T-cell (primary cell): ENCODE measurements around the gene RTN4IP1. TPM values are rescaled to one million over a fixed set of nuclear protein-coding genes. Genes with fewer than 3 reads are reported as not detected.

ENCODE experiments used
- ATAC-seq, 4 experiments: fragments of 200-7000 bp in 3 of 4; fragments of 150-1000 bp in 1 of 4; cut with Tn5 transposase; replicated peaks in 1 of 4; 1 replicate in 3 of 4; 2 replicates in 1 of 4; pipeline ENCODE4 v1.10.0; 2021; ENCODE audit warnings: moderate library complexity in 3 of 4, mild to moderate bottlenecking in 2 of 4, moderate number of reproducible peaks in 1 of 4
- CTCF ChIA-PET, 2 donors: fragments of 300-600 bp; sonication (Branson Sonifier 250); formaldehyde crosslinking; loops; one replicate each; lab custom pipeline; 2022; ENCODE audit warnings: antibody characterized with exemption in 2 of 2; lab: Charles Lee
- POLR2A ChIA-PET, 2 donors: fragments of 300-600 bp; sonication (Branson Sonifier 250); formaldehyde crosslinking; loops; one replicate each; lab custom pipeline; 2022; ENCODE audit warnings: antibody characterized with exemption in 2 of 2; lab: Charles Lee
- DNase-seq, 35 experiments: peaks; one replicate each; pipeline versions ENCODE4 v3.0.0 to v3.0.0-alpha.2; 2013 to 2023
- H3K27ac ChIP-seq: one replicate; pipeline ENCODE4 v1.5.1; 2013; ENCODE audit warnings: low read length
- H3K27me3 ChIP-seq, 2 experiments: replicated peaks in 1 of 2; 1 replicate in 1 of 2; 2 replicates in 1 of 2; pipeline versions ENCODE4 v1.6.1 to v1.7.0; 2013; ENCODE audit warnings: low read length in 1 of 2, mixed read lengths in 1 of 2; ENCODE audit not compliant: control insufficient read depth in 2 of 2, insufficient read depth in 2 of 2; ENCODE audit errors: extremely low read depth in 1 of 2
- H3K36me3 ChIP-seq, 2 donors: 1 replicate in 1 of 2; 2 replicates in 1 of 2; pipeline versions ENCODE4 v1.6.1 to v1.7.0; 2013; ENCODE audit warnings: low read length in 1 of 2; ENCODE audit not compliant: control insufficient read depth in 2 of 2, insufficient read depth in 1 of 2; ENCODE audit errors: extremely low read depth in 1 of 2
- H3K4me1 ChIP-seq, 2 experiments: 1 replicate in 1 of 2; 2 replicates in 1 of 2; pipeline versions ENCODE4 v1.6.1 to v1.7.0; 2013; ENCODE audit warnings: low read length in 2 of 2, mixed read lengths in 1 of 2; ENCODE audit not compliant: insufficient read depth in 2 of 2, control insufficient read depth in 1 of 2; ENCODE audit errors: extremely low read depth in 1 of 2
- H3K4me3 ChIP-seq, 2 donors: 1 replicate in 1 of 2; 2 replicates in 1 of 2; pipeline versions ENCODE4 v1.5.1 to v1.7.0; 2013; ENCODE audit warnings: mild to moderate bottlenecking in 2 of 2, low read length in 1 of 2, moderate library complexity in 1 of 2; ENCODE audit not compliant: control insufficient read depth in 1 of 2; ENCODE audit errors: extremely low read depth in 1 of 2
- H3K9me3 ChIP-seq: 2 replicates; pipeline ENCODE4 v1.7.0; 2013
- H3K27ac Mint-ChIP-seq, 2 donors: one replicate each; pipeline ENCODE4 v1.8.0; 2020 to 2021; ENCODE audit warnings: mild to moderate bottlenecking in 2 of 2, mixed read lengths in 2 of 2
- H3K27me3 Mint-ChIP-seq, 2 donors: one replicate each; pipeline ENCODE4 v1.8.0; 2021 to 2022; ENCODE audit warnings: mixed read lengths in 2 of 2
- H3K36me3 Mint-ChIP-seq: one replicate; pipeline ENCODE4 v1.8.0; 2021; ENCODE audit warnings: mixed read lengths
- H3K4me1 Mint-ChIP-seq, 3 donors: one replicate each; pipeline ENCODE4 v1.8.0; 2020 to 2022; ENCODE audit warnings: mixed read lengths in 3 of 3, mild to moderate bottlenecking in 1 of 3
- H3K4me3 Mint-ChIP-seq, 3 donors: one replicate each; pipeline ENCODE4 v1.8.0; 2020 to 2022; ENCODE audit warnings: mild to moderate bottlenecking in 3 of 3, mixed read lengths in 3 of 3, moderate library complexity in 3 of 3
- H3K9me3 Mint-ChIP-seq, 3 donors: one replicate each; pipeline ENCODE4 v1.8.0; 2020 to 2022; ENCODE audit warnings: mixed read lengths in 3 of 3
- WGBS: methylation state at CpG from one replicate; pipeline ENCODE4 v1.1.5; 2013; ENCODE audit warnings: missing lambda C conversion rate; ENCODE audit not compliant: insufficient coverage; 5-methylcytosine and 5-hydroxymethylcytosine counted together
- total RNA-seq, 35 experiments: library from RNA in 6 of 35; stranded (reverse) in 6 of 35; fragments of 120-200 nt in 1 of 35; gene quantifications; one replicate each; pipeline versions ENCODE4 v1.2.1 to v1.2.4 and lab custom pipeline; 2013 to 2026

Gene RTN4IP1
- total RNA-seq, 5 donors from 2014 or later (not counting 1 experiment from before 2014, with no cell fraction given), result 5.2 to 7.6 (median 7.0) TPM

GRCh38 chr6:106642476-106642875 lies 13.2 kb upstream of the RTN4IP1 start:
- no peak overlapping the region for H3K4me3 ChIP-seq
- H3K36me3 ChIP-seq, result peaks cover 2 to 29% of the 10 kb centered on the region in 2 donors
- POLR2A ChIA-PET, result no interaction called here
- H3K27ac ChIP-seq, result no peak overlapping the region
- Mint-ChIP-seq H3K4me1 (peaks cover 7 to 21% (median 11%) of the 10 kb centered on the region in 3 donors), H3K4me3 (no peak overlapping the region), H3K36me3 (peaks cover 45% of the 10 kb centered on the region), H3K27ac (no peak overlapping the region), H3K9me3 (no peaks in the 10 kb centered on the region), H3K27me3 (no peaks in the 10 kb centered on the region)
- DNase-seq (no peak), ATAC-seq (no peak)
- H3K4me1 ChIP-seq, result no peaks in the 10 kb centered on the region
- CTCF ChIA-PET, result interaction anchor here in 1 of 2 donors (1.5 kb wide), 1 partner anchor 17 kb away, joined by 3 read pairs; no protein-coding TSS in a partner anchor
- no peaks in the 10 kb centered on the region for H3K9me3 ChIP-seq
- WGBS, result 100% methylated on average over 4 of the region's 4 CpGs
- H3K27me3 ChIP-seq, result no peaks in the 10 kb centered on the region

- no peak overlapping the region for H3K27ac ChIP-seq
- no peaks in the 10 kb centered on the region for H3K9me3 ChIP-seq
- Mint-ChIP-seq H3K4me1 (peaks cover 24 to 35% (median 25%) of the 10 kb centered on the region in 3 donors), H3K27ac (no peak overlapping the region), H3K36me3 (peaks cover 38% of the 10 kb centered on the region), H3K4me3 (no peak overlapping the region), H3K27me3 (no peaks in the 10 kb centered on the region), H3K9me3 (no peaks in the 10 kb centered on the region)
- ChIA-PET CTCF (no interaction called here), POLR2A (interaction anchor here in 1 of 2 donors (0.6 kb wide), 1 partner anchor 141 kb away, joined by 6 read pairs; no protein-coding TSS in a partner anchor)
- ATAC-seq, result no peak
- peaks cover 2 to 25% of the 10 kb centered on the region in 2 donors for H3K36me3 ChIP-seq
- no peaks in the 10 kb centered on the region for H3K4me1 ChIP-seq
- H3K27me3 ChIP-seq, result no peaks in the 10 kb centered on the region
- DNase-seq, result no peak
- H3K4me3 ChIP-seq, result no peak overlapping the region
- no CpG with 5 or more reads among the region's 4 CpGs for WGBS
Observed at GRCh38 chr6:106639812-106640211, 10.5 kb upstream of the RTN4IP1 start.

DNA sequence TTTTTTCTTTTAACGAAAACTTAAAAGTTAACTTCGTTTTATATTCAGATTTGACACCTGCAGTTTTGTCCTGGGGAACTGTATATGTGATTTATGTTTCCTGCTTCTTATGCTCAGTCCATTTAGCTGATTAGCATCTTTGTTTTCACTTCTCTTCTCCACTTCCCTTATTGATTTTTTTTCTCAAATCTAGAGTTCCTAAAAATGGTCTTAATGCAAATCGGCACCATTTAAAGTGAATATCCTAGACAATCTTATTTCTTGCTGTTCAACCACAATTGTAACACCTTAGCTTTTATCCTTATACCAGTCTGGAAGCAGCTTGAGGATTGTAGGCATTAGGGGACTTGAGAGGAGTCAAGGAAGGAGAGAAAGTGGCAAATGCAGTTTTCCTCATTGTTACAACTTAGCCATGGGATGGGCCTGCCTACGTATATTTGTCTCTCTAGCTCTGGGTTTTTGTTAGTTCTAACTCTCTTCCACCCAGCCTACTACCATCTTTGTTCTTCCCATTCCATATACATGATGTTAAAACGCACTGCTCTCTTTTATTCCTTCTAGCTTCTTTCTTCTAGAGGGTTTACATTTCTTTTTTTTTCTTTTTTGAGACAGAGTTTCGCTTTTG lies 8.5 kb upstream of the RTN4IP1 start:
- 100% methylated on average over 1 of the region's 6 CpGs for WGBS
- Histone ChIP-seq H3K27me3 (no peaks in the 10 kb centered on the region), H3K4me3 (no peak overlapping the region), H3K36me3 (peaks cover 0 to 12% of the 10 kb centered on the region in 2 donors), H3K4me1 (no peaks in the 10 kb centered on the region), H3K27ac (no peak overlapping the region), H3K9me3 (no peaks in the 10 kb centered on the region)
- no peak for DNase-seq
- Mint-ChIP-seq H3K27ac (no peak overlapping the region), H3K36me3 (peaks cover 32% of the 10 kb centered on the region), H3K9me3 (no peaks in the 10 kb centered on the region), H3K27me3 (no peaks in the 10 kb centered on the region), H3K4me3 (no peak overlapping the region), H3K4me1 (peaks cover 32 to 45% (median 39%) of the 10 kb centered on the region in 3 donors)
- ChIA-PET POLR2A (no interaction called here), CTCF (interaction anchor here (0.6 to 1.2 kb wide), 3 partner anchors 30 to 1207 kb away, joined by 3 to 4 read pairs (median 3); no protein-coding TSS in a partner anchor)
- no peak for ATAC-seq

DNA sequence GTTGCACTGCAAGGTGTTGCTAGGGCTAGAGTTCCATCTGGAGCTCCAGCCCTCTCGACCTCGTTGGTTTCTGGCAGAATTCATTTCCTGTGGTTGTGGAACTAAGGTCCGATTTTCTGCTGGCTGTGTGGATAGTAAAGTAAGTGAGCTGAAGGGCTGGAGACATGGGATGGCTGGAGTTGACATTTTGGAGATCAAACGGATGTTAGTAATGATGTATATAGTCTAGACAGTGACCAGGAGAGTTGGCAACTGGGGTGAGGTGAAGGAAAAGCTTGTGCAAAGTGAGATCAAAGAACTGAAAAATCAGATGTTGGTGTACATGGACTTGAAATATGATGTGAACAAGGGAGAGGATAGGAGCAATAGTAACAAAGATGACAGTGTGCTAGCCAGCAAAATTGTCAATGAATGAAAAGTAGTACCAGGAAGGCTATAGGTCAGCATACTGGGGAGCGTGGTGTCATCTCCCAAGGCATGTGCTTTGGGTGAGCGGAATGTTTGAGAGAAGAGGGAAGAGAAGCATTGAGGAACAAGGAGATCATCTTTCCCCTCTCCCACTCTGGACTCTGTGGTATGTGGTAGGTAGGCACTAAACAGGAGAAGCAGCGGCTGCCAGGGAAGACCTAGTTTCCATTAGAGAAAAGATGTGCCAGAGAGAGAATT lies 7.9 kb upstream of the RTN4IP1 start:
- Histone ChIP-seq H3K4me1 (no peaks in the 10 kb centered on the region), H3K27me3 (no peaks in the 10 kb centered on the region), H3K27ac (no peak overlapping the region), H3K9me3 (no peaks in the 10 kb centered on the region), H3K4me3 (no peak overlapping the region), H3K36me3 (peaks cover 0 to 6% of the 10 kb centered on the region in 2 donors)
- ChIA-PET POLR2A (no interaction called here), CTCF (interaction anchor here (0.6 to 1.2 kb wide), 2 partner anchors 29 to 1207 kb away, joined by 3 read pairs; no protein-coding TSS in a partner anchor)
- Mint-ChIP-seq H3K4me3 (no peak overlapping the region), H3K9me3 (no peaks in the 10 kb centered on the region), H3K36me3 (peaks cover 26% of the 10 kb centered on the region), H3K4me1 (peaks cover 35 to 49% (median 44%) of the 10 kb centered on the region in 3 donors), H3K27me3 (no peaks in the 10 kb centered on the region), H3K27ac (peak overlapping the region in 1 of 2 donors; percentile 43)
- ATAC-seq (no peak), DNase-seq (no peak)
- WGBS, result 44% methylated on average over 4 of the region's 7 CpGs

GRCh38 chr6:106634565-106634964 lies 5.3 kb upstream of the RTN4IP1 start:
- peaks cover 53 to 59% (median 57%) of the 10 kb centered on the region in 3 donors for H3K4me1 Mint-ChIP-seq
- H3K4me3 Mint-ChIP-seq, result no peak overlapping the region
- H3K9me3 Mint-ChIP-seq, result no peaks in the 10 kb centered on the region
- peaks cover 19% of the 10 kb centered on the region for H3K36me3 Mint-ChIP-seq
- ChIA-PET POLR2A (interaction anchor here in 1 of 2 donors (0.6 kb wide), 1 partner anchor 125 kb away, joined by 4 read pairs; no protein-coding TSS in a partner anchor), CTCF (interaction anchor here in 1 of 2 donors (0.8 kb wide), 1 partner anchor 10 kb away, joined by 4 read pairs; no protein-coding TSS in a partner anchor)
- no peaks in the 10 kb centered on the region for H3K9me3 ChIP-seq
- no peaks in the 10 kb centered on the region for H3K27me3 ChIP-seq
- peaks cover 6 to 7% of the 10 kb centered on the region in 2 experiments for H3K4me1 ChIP-seq
- no peak overlapping the region for H3K27ac Mint-ChIP-seq
- no peak overlapping the region for H3K4me3 ChIP-seq
- DNase-seq (no peak), ATAC-seq (no peak)
- no peaks in the 10 kb centered on the region for H3K27me3 Mint-ChIP-seq
- no peak overlapping the region for H3K27ac ChIP-seq
- WGBS, result 95% methylated on average over 4 of the region's 5 CpGs
- peaks cover 0 to 4% of the 10 kb centered on the region in 2 donors for H3K36me3 ChIP-seq

DNA sequence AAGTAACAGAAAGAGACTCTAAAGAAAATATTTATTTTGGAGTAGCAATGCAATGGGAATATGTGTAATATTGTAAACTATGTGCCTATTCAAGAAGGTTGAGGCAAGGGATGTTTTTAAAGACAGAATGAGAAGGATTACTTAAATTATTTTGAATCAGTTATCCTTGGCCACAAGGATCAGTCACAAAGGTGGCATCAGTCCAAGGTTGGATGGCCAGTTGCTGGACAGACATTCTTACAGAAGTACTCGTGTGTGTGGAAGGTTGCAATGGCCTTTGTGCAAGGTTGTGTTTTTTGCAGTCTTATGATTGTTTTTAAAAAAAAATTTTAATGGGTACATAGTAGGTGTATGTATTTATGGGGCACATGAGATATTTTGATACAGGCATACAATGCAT lies 2.0 kb upstream of the RTN4IP1 start:
- no peak overlapping the region for H3K4me3 Mint-ChIP-seq

More for the DNA sequence above, 2.0 kb upstream of the RTN4IP1 start:
- ChIA-PET POLR2A (no interaction called here), CTCF (no interaction called here)
- Mint-ChIP-seq H3K27me3 (no peaks in the 10 kb centered on the region), H3K4me1 (peaks cover 51 to 55% (median 52%) of the 10 kb centered on the region in 3 donors), H3K27ac (no peak overlapping the region), H3K36me3 (peaks cover 11% of the 10 kb centered on the region), H3K9me3 (no peaks in the 10 kb centered on the region)
- ATAC-seq (no peak), DNase-seq (no peak)
- Histone ChIP-seq H3K4me1 (peaks cover 9 to 13% of the 10 kb centered on the region in 2 experiments), H3K4me3 (no peak overlapping the region), H3K27me3 (no peaks in the 10 kb centered on the region), H3K27ac (no peak overlapping the region), H3K9me3 (no peaks in the 10 kb centered on the region), H3K36me3 (peaks cover 0 to 4% of the 10 kb centered on the region in 2 donors)
- 83% methylated on average over 1 of the region's 1 CpG for WGBS
